ENCODE data around the gene F5.
A peak's percentile ranks its signal among the peaks of the same experiment; 100 is the strongest.

Gene F5

GRCh38 chr1:169586395-169587255, at the start of gene F5:
F5 (minus strand) TSS chr1:169586481; CDS start chr1:169586386, 95 bp downstream.
- DNase-seq = peak; percentile 63

GRCh38 chr1:169634877-169635276, 48.6 kb upstream of the F5 start:
- DNase-seq = no peak

GRCh38 chr1:169634145-169634544, 47.9 kb upstream of the F5 start:
- no peak for DNase-seq

GRCh38 chr1:169631249-169631648, 45.0 kb upstream of the F5 start:
- DNase-seq = no peak

- no peak for DNase-seq
These were observed 43.7 kb upstream of the F5 start, which contains the start of gene SELP for GRCh38 chr1:169630006-169630405. SELP (minus strand) TSS chr1:169630124; CDS start chr1:169630074, 50 bp downstream.

- no peak for DNase-seq
These were observed 38.6 kb upstream of the F5 start for GRCh38 chr1:169624912-169625311.

GRCh38 chr1:169624122-169624521, 37.8 kb upstream of the F5 start:
- DNase-seq = no peak

- DNase-seq = no peak
These were observed 37.0 kb upstream of the F5 start for GRCh38 chr1:169623132-169623926.

GRCh38 chr1:169620565-169620964, 34.3 kb upstream of the F5 start:
- DNase-seq = no peak

GRCh38 chr1:169618367-169618766, 32.1 kb upstream of the F5 start:
- no peak for DNase-seq

GRCh38 chr1:169615803-169616202, 29.5 kb upstream of the F5 start:
- DNase-seq = no peak

GRCh38 chr1:169610858-169611257, 24.6 kb upstream of the F5 start:
- no peak for DNase-seq

- DNase-seq = no peak
These were observed 23.8 kb upstream of the F5 start for GRCh38 chr1:169610108-169610507.

GRCh38 chr1:169608226-169608625, 21.9 kb upstream of the F5 start:
- DNase-seq = no peak

- no peak for DNase-seq
These were observed 18.7 kb upstream of the F5 start for GRCh38 chr1:169604781-169605560.

GRCh38 chr1:169601096-169601881, 15.0 kb upstream of the F5 start:
- DNase-seq = no peak

- DNase-seq = no peak
These were observed 9.8 kb upstream of the F5 start for GRCh38 chr1:169595764-169596711.

GRCh38 chr1:169594391-169594790, 8.1 kb upstream of the F5 start:
- DNase-seq = no peak

GRCh38 chr1:169590932-169591331, 4.7 kb upstream of the F5 start:
- DNase-seq = no peak

- no peak for DNase-seq
These were observed 2.7 kb upstream of the F5 start for GRCh38 chr1:169588785-169589485.

All from NCI-H345 (cell line).